Gastroesophageal sphincter (tissue), 3 donors: ENCODE data around the gene MEGF6.

Source experiments
- POLR2A ChIP-seq, 2 donors: fragments of 450-650 bp; IDR thresholded peaks; one replicate each; pipeline ENCODE4 v1.6.1; 2017; ENCODE audit warnings: antibody characterized with exemption in 2 of 2, mild to moderate bottlenecking in 2 of 2, moderate library complexity in 1 of 2
- POLR2AphosphoS5 ChIP-seq: sonication (generic); formaldehyde crosslinking; IDR thresholded peaks from one replicate; pipeline ENCODE4 v1.6.1; 2017; ENCODE audit warnings: antibody characterized with exemption
- TF ChIP-seq, protein P1 (sequence below), 4 experiments: fragments of 200-600 bp in 2 of 4; fragments of 450-650 bp in 2 of 4; sonication (generic) in 1 of 4; IDR thresholded peaks; one replicate each; pipeline ENCODE4 v1.5.1; 2017 to 2019; ENCODE audit warnings: antibody characterized with exemption in 4 of 4, mild to moderate bottlenecking in 2 of 4, moderate library complexity in 2 of 4

GRCh38 chr1:3499611-3500010 lies 111.7 kb downstream of the MEGF6 start:
- TF ChIP-seq, protein P1, sequence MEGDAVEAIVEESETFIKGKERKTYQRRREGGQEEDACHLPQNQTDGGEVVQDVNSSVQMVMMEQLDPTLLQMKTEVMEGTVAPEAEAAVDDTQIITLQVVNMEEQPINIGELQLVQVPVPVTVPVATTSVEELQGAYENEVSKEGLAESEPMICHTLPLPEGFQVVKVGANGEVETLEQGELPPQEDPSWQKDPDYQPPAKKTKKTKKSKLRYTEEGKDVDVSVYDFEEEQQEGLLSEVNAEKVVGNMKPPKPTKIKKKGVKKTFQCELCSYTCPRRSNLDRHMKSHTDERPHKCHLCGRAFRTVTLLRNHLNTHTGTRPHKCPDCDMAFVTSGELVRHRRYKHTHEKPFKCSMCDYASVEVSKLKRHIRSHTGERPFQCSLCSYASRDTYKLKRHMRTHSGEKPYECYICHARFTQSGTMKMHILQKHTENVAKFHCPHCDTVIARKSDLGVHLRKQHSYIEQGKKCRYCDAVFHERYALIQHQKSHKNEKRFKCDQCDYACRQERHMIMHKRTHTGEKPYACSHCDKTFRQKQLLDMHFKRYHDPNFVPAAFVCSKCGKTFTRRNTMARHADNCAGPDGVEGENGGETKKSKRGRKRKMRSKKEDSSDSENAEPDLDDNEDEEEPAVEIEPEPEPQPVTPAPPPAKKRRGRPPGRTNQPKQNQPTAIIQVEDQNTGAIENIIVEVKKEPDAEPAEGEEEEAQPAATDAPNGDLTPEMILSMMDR (IDR thresholded peaks at IDR 0.05) = no peak
- TF ChIP-seq POLR2A (IDR thresholded peaks at IDR 0.05) (no peak), POLR2AphosphoS5 (no peak)
